PC-3 (cell line): ENCODE results near the gene BPHL. TPM values are rescaled to one million over a fixed set of nuclear protein-coding genes. Genes with fewer than 3 reads are reported as not detected.

ENCODE experiments used
- ATAC-seq: fragments of 200-7000 bp; cut with Tn5 transposase; 2 replicates; pipeline ENCODE4 v1.9.1; 2020; ENCODE audit warnings: mild to moderate bottlenecking, moderate library complexity
- BruUV-seq: library from RNA; stranded (reverse); fragments of 400-500 nt; replicated peaks from 2 replicates; lab custom pipeline; 2021; lab: Mats Ljungman, UMichigan
- CTCF ChIA-PET: fragments of 300-600 bp; sonication (Branson Sonifier 250); formaldehyde crosslinking; loops from one replicate; lab custom pipeline; 2022; ENCODE audit warnings: antibody characterized with exemption; lab: Charles Lee
- POLR2A ChIA-PET: fragments of 300-600 bp; sonication (Branson Sonifier 250); formaldehyde crosslinking; loops from one replicate; lab custom pipeline; 2022; ENCODE audit warnings: antibody characterized with exemption; ENCODE audit not compliant: unreplicated experiment; lab: Charles Lee
- DNase-seq: peaks from one replicate; pipeline ENCODE4 v3.0.0-alpha.2; 2015
- H2AFZ ChIP-seq: fragments of 300-600 bp; sonication (generic); 2 replicates; pipeline ENCODE4 v1.6.0; 2016; ENCODE audit warnings: antibody characterized with exemption, low read length
- H3F3A ChIP-seq: fragments of 300-600 bp; sonication (generic); one replicate; pipeline ENCODE4 v1.6.0; 2017; ENCODE audit warnings: antibody characterized with exemption, low read length, control low read depth, mild to moderate bottlenecking; ENCODE audit not compliant: unreplicated experiment
- H3K27ac ChIP-seq: fragments of 300-600 bp; sonication (generic); 2 replicates; pipeline ENCODE4 v1.5.1; 2016; ENCODE audit warnings: mild to moderate bottlenecking, low read length
- H3K27me3 ChIP-seq: fragments of 300-600 bp; sonication (generic); 2 replicates; pipeline ENCODE4 v1.6.1; 2016; ENCODE audit warnings: low read length, mixed read lengths
- H3K36me3 ChIP-seq: fragments of 300-600 bp; sonication (generic); 2 replicates; pipeline ENCODE4 v1.6.1; 2016; ENCODE audit warnings: low read depth, mixed run types, low read length, mixed read lengths
- H3K4me1 ChIP-seq: fragments of 300-600 bp; sonication (generic); 2 replicates; pipeline ENCODE4 v1.5.1; 2016; ENCODE audit warnings: low read length; ENCODE audit not compliant: insufficient read depth
- H3K4me2 ChIP-seq: fragments of 300-600 bp; sonication (generic); 2 replicates; pipeline ENCODE4 v1.6.0; 2016; ENCODE audit warnings: low read length
- H3K4me3 ChIP-seq: fragments of 300-600 bp; sonication (generic); 2 replicates; pipeline ENCODE4 v1.5.1; 2016; ENCODE audit warnings: mild to moderate bottlenecking, low read length, mixed read lengths
- H3K79me2 ChIP-seq: fragments of 300-600 bp; sonication (generic); 2 replicates; pipeline ENCODE4 v1.6.1; 2017; ENCODE audit warnings: low read length, mixed read lengths
- H3K9ac ChIP-seq: fragments of 300-600 bp; sonication (generic); 2 replicates; pipeline ENCODE4 v1.6.0; 2016; ENCODE audit warnings: mild to moderate bottlenecking, low read length
- H3K9me2 ChIP-seq: fragments of 300-600 bp; sonication (generic); replicated peaks from 2 replicates; pipeline ENCODE4 v1.6.1; 2016; ENCODE audit warnings: mixed run types, low read length, mixed read lengths
- H3K9me3 ChIP-seq: fragments of 300-600 bp; sonication (generic); 2 replicates; pipeline ENCODE4 v1.6.1; 2016; ENCODE audit warnings: low read length, mixed read lengths
- H4K20me1 ChIP-seq: fragments of 300-600 bp; sonication (generic); 2 replicates; pipeline ENCODE4 v1.6.1; 2016; ENCODE audit warnings: low read length, mixed read lengths
- EZH2 ChIP-seq: fragments of 300-600 bp; sonication (generic); IDR thresholded peaks from one replicate; pipeline ENCODE4 v1.6.1; 2017; ENCODE audit warnings: antibody characterized with exemption, mild to moderate bottlenecking, low read length; ENCODE audit not compliant: unreplicated experiment
- EZH2phosphoT487 ChIP-seq: fragments of 300-600 bp; sonication (generic); IDR thresholded peaks from 2 replicates; pipeline ENCODE4 v1.6.1; 2018; ENCODE audit warnings: mild to moderate bottlenecking, antibody characterized with exemption, low read length, borderline replicate concordance
- intact Hi-C: fragments of 100-400 bp; cut with micrococcal nuclease; formaldehyde crosslinking; loops from 2 replicates; pipeline ENCODE4 v1.9.0; 2023
- total RNA-seq: library from RNA; depleted of rRNA; stranded (reverse); fragments of >200 nt; gene quantifications from 2 replicates; pipeline ENCODE4 v1.2.3, GENCODE V29; 2014
- TF ChIP-seq, protein P1 (sequence below): fragments of 300-600 bp; sonication (generic); conservative IDR thresholded peaks from 2 replicates; pipeline ENCODE4 v1.5.1; 2017; ENCODE audit warnings: antibody characterized with exemption, low read depth, mild to moderate bottlenecking, low read length

Gene BPHL
- total RNA-seq, 1 experiment from 2014 or later: 15.8 TPM

DNA sequence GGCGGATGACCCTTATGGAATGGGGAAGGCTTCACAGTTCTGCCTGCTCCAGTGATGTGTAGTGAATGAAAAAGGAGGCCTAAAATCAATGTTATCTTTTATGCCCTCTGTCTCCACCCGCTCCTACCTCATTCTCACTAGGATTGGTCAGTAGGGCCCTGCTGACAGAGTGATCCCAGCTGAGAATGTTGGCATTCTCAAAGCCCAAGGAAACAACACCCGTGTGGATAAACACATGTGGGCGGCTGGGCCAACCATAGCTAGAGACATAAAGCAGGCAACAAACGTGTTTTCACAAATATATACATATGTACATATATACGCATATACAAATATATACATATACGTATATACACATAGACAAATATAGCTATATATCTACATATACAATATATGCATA is 45.7 kb upstream of the BPHL start:
- ATAC-seq: no peak
- no peak for DNase-seq
- Histone ChIP-seq H3K79me2 (peaks cover 78% of the 10 kb centered on the region), H3F3A (no peaks in the 10 kb centered on the region), H3K4me2 (no peak overlapping the region), H3K9me3 (no peaks in the 10 kb centered on the region), H3K27ac (no peak overlapping the region), H3K4me1 (peaks cover 22% of the 10 kb centered on the region), H3K27me3 (no peaks in the 10 kb centered on the region), H3K36me3 (peaks cover 12% of the 10 kb centered on the region), H3K9ac (no peak overlapping the region), H2AFZ (no peak overlapping the region), H3K9me2 (no peaks in the 10 kb centered on the region), H4K20me1 (no peaks in the 10 kb centered on the region; the same call in 1 of the 2 replicates), H3K4me3 (no peak overlapping the region)
- intact Hi-C loops: no loop called here
- POLR2A ChIA-PET: no interaction called here
- CTCF ChIA-PET: no interaction called here
- no TSS peak for BruUV-seq
- TF ChIP-seq, protein P1, sequence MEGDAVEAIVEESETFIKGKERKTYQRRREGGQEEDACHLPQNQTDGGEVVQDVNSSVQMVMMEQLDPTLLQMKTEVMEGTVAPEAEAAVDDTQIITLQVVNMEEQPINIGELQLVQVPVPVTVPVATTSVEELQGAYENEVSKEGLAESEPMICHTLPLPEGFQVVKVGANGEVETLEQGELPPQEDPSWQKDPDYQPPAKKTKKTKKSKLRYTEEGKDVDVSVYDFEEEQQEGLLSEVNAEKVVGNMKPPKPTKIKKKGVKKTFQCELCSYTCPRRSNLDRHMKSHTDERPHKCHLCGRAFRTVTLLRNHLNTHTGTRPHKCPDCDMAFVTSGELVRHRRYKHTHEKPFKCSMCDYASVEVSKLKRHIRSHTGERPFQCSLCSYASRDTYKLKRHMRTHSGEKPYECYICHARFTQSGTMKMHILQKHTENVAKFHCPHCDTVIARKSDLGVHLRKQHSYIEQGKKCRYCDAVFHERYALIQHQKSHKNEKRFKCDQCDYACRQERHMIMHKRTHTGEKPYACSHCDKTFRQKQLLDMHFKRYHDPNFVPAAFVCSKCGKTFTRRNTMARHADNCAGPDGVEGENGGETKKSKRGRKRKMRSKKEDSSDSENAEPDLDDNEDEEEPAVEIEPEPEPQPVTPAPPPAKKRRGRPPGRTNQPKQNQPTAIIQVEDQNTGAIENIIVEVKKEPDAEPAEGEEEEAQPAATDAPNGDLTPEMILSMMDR: no peak
- TF ChIP-seq EZH2phosphoT487: no peak

DNA sequence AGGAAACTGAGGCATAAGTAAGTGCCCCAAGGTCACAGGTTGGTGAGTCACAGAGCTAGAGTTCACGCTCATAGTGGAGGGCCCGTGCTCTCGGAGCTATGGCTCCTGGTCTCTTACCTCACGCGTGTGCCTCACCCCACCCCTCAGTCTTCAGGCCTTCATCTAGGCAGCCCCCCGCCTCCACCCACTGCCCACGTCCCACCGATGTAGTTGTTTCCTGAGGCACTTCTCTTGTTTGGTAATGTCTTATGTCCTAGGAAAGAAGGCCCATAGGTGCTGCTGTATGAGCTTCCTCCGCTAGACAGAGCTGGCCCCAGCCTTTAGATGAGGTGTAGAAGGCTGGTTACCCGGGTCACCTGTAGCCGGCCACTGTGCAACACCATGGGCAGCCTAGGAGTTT is 45.1 kb upstream of the BPHL start:
- peaks cover 18% of the 10 kb centered on the region for H3K36me3 ChIP-seq
- H2AFZ ChIP-seq: no peak overlapping the region
- no peak overlapping the region for H3K27ac ChIP-seq
- no peak overlapping the region for H3K9ac ChIP-seq
- H3K4me3 ChIP-seq: no peak overlapping the region
- no peak overlapping the region for H3K4me2 ChIP-seq
- CTCF ChIA-PET: no interaction called here
- no peak for TF ChIP-seq EZH2
- TF ChIP-seq, protein P1: no peak
- no peak for TF ChIP-seq EZH2phosphoT487
- H4K20me1 ChIP-seq: no peaks in the 10 kb centered on the region; the same call in 1 of the 2 replicates
- H3F3A ChIP-seq: no peaks in the 10 kb centered on the region
- BruUV-seq: no TSS peak
- peaks cover 22% of the 10 kb centered on the region for H3K4me1 ChIP-seq
- H3K79me2 ChIP-seq: peaks cover 77% of the 10 kb centered on the region
- H3K27me3 ChIP-seq: no peaks in the 10 kb centered on the region
- no peaks in the 10 kb centered on the region for H3K9me2 ChIP-seq
- POLR2A ChIA-PET: no interaction called here
- ATAC-seq (no peak), DNase-seq (no peak)
- no peaks in the 10 kb centered on the region for H3K9me3 ChIP-seq
- intact Hi-C loops: no loop called here

DNA sequence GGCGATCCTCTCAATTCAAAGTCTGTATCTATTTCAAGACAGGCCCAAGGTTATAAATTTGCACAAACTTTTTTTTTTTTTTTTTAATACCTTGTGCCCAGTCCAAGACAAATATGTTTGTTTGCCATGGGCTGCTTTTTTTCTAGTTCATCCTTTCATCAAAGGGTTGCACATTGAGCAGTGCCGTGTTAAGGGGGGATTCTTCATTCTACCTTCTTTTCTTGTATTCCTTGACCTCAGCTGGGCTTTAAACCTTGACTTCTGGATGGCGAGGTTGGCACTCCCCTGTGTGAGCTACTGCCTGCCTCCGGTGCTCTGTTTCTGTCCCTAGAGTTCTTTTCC is 42.8 kb upstream of the BPHL start:
- ChIA-PET CTCF (no interaction called here), POLR2A (no interaction called here)
- peak overlapping the region; percentile 47 for H3K4me2 ChIP-seq
- H3K9me3 ChIP-seq: no peaks in the 10 kb centered on the region
- H3K27me3 ChIP-seq: no peaks in the 10 kb centered on the region
- H3K4me1 ChIP-seq: peaks cover 13% of the 10 kb centered on the region
- H3K9me2 ChIP-seq: no peaks in the 10 kb centered on the region
- no peak overlapping the region for H2AFZ ChIP-seq
- DNase-seq (no peak), ATAC-seq (no peak)
- H3F3A ChIP-seq: no peaks in the 10 kb centered on the region
- peaks cover 30% of the 10 kb centered on the region for H3K36me3 ChIP-seq
- TF ChIP-seq EZH2phosphoT487 (no peak), EZH2 (no peak)
- TF ChIP-seq, protein P1: no peak
- BruUV-seq: no TSS peak
- H3K4me3 ChIP-seq: no peak overlapping the region
- no peak overlapping the region for H3K27ac ChIP-seq
- H3K79me2 ChIP-seq: peaks cover 62% of the 10 kb centered on the region
- H4K20me1 ChIP-seq: no peaks in the 10 kb centered on the region; the same call in 1 of the 2 replicates
- intact Hi-C loops: no loop called here
- H3K9ac ChIP-seq: no peak overlapping the region
